OCI-LY7 (cell line): ENCODE measurements around the gene RAB11FIP4. TPM values are rescaled to one million over a fixed set of nuclear protein-coding genes. Genes with fewer than 3 reads are reported as not detected.

Experiments
- BruUV-seq: library from RNA; stranded (reverse); fragments of 400-500 nt; replicated peaks from 2 replicates; lab custom pipeline; 2021; lab: Mats Ljungman, UMichigan
- CTCF ChIA-PET: fragments of 300-600 bp; sonication (Branson Sonifier 250); formaldehyde crosslinking; loops from one replicate; lab custom pipeline; 2022; ENCODE audit warnings: antibody characterized with exemption; ENCODE audit not compliant: unreplicated experiment; lab: Charles Lee
- POLR2A ChIA-PET: fragments of 300-600 bp; sonication (Branson Sonifier 250); formaldehyde crosslinking; loops from one replicate; lab custom pipeline; 2022; ENCODE audit warnings: antibody characterized with exemption; lab: Charles Lee
- DNase-seq: peaks from one replicate; pipeline ENCODE4 v3.0.0-alpha.2; 2015; ENCODE audit warnings: low spot score
- H2AFZ ChIP-seq: fragments of 200-600 bp; sonication (generic), shearing (Covaris generic); 2 replicates; pipeline ENCODE4 v1.6.1; 2014; ENCODE audit warnings: mild to moderate bottlenecking, antibody characterized with exemption, low read length, moderate library complexity
- H3K27ac ChIP-seq: fragments of 200-600 bp; sonication (generic); 2 replicates; pipeline ENCODE4 v1.5.1; 2014; ENCODE audit warnings: mixed run types, low read depth, mild to moderate bottlenecking, moderate library complexity, low read length, inconsistent platforms; ENCODE audit not compliant: poor library complexity, severe bottlenecking
- H3K36me3 ChIP-seq: fragments of 200-600 bp; sonication (generic); 2 replicates; pipeline ENCODE4 v1.6.1; 2014; ENCODE audit warnings: mild to moderate bottlenecking, antibody characterized with exemption, low read length, moderate library complexity, mixed read lengths; ENCODE audit not compliant: insufficient read depth
- H3K4me1 ChIP-seq: fragments of 200-600 bp; sonication (generic); 2 replicates; pipeline ENCODE4 v1.5.1; 2014; ENCODE audit warnings: mild to moderate bottlenecking, low read length; ENCODE audit not compliant: insufficient read depth, poor library complexity, severe bottlenecking
- H3K4me2 ChIP-seq: fragments of 200-600 bp; sonication (generic); 2 replicates; pipeline ENCODE4 v1.6.1; 2014; ENCODE audit warnings: mild to moderate bottlenecking, low read length
- H3K4me3 ChIP-seq: fragments of 200-600 bp; sonication (generic); 2 replicates; pipeline ENCODE4 v1.5.1; 2014; ENCODE audit warnings: mild to moderate bottlenecking, low read depth, low read length; ENCODE audit not compliant: poor library complexity, severe bottlenecking
- H3K79me2 ChIP-seq: fragments of 200-600 bp; sonication (generic); 2 replicates; pipeline ENCODE4 v1.6.1; 2016; ENCODE audit warnings: low read depth, mild to moderate bottlenecking, low read length, moderate library complexity, mixed read lengths; ENCODE audit not compliant: insufficient read depth
- H3K9me2 ChIP-seq: fragments of 200-600 bp; sonication (generic); 2 replicates; pipeline ENCODE4 v1.6.1; 2016; ENCODE audit warnings: mild to moderate bottlenecking, low read length, mixed read lengths; ENCODE audit not compliant: insufficient read depth
- H3K9me3 ChIP-seq: fragments of 200-600 bp; sonication (generic); 2 replicates; pipeline ENCODE4 v1.6.1; 2014; ENCODE audit warnings: mild to moderate bottlenecking, mixed run types, low read length, mixed read lengths
- H4K20me1 ChIP-seq: fragments of 200-600 bp; sonication (generic); 2 replicates; pipeline ENCODE4 v1.6.1; 2014; ENCODE audit warnings: mild to moderate bottlenecking, antibody characterized with exemption, low read length, moderate library complexity, mixed read lengths; ENCODE audit not compliant: insufficient read depth
- CTCF ChIP-seq: fragments of 200-600 bp; sonication (generic); conservative IDR thresholded peaks from 2 replicates; pipeline ENCODE4 v1.5.1; 2014; ENCODE audit warnings: mild to moderate bottlenecking, antibody characterized with exemption, low read length, moderate library complexity, mixed read lengths
- EZH2phosphoT487 ChIP-seq: fragments of 200-600 bp; sonication (generic); IDR thresholded peaks from 2 replicates; pipeline ENCODE4 v1.6.1; 2018; ENCODE audit warnings: low read depth, borderline replicate concordance, mild to moderate bottlenecking, mixed run types, antibody characterized with exemption, low read length, moderate library complexity, mixed read lengths
- intact Hi-C: fragments of 100-400 bp; cut with micrococcal nuclease; formaldehyde crosslinking; loops from one replicate; pipeline ENCODE4 v1.10.0; 2022; ENCODE audit not compliant: unreplicated experiment
- total RNA-seq, 2 experiments: library from RNA; depleted of rRNA in 1 of 2; stranded (reverse); fragments of >200 nt in 1 of 2; shearing (Covaris generic) in 1 of 2; gene quantifications; 2 replicates each; pipeline ENCODE4 v1.2.3, GENCODE V29; 2014 to 2022

The RAB11FIP4 gene
- total RNA-seq, 2 experiments from 2014 or later = 5.8 to 15.0 TPM

GRCh38 chr17:31479062-31479408 is 87.6 kb downstream of the RAB11FIP4 start:
- BruUV-seq = no TSS peak
- intact Hi-C loops = no loop called here
- H3K36me3 ChIP-seq = no peaks in the 10 kb centered on the region

GRCh38 chr17:31479524-31479923 is 88.0 kb downstream of the RAB11FIP4 start:
- ChIA-PET CTCF (no interaction called here), POLR2A (no interaction called here)
- Histone ChIP-seq H3K9me2 (no peaks in the 10 kb centered on the region), H4K20me1 (no peaks in the 10 kb centered on the region), H3K36me3 (no peaks in the 10 kb centered on the region), H3K4me1 (no peaks in the 10 kb centered on the region), H2AFZ (no peak overlapping the region), H3K27ac (no peak overlapping the region), H3K4me3 (no peak overlapping the region), H3K4me2 (no peak overlapping the region), H3K9me3 (no peaks in the 10 kb centered on the region), H3K79me2 (no peaks in the 10 kb centered on the region)
- intact Hi-C loops = no loop called here
- no TSS peak for BruUV-seq
- TF ChIP-seq CTCF = no peak
- no peak for TF ChIP-seq EZH2phosphoT487
- no peak for DNase-seq

More at GRCh38 chr17:31479062-31479408, 87.6 kb downstream of the RAB11FIP4 start:
- Histone ChIP-seq H3K4me1 (no peaks in the 10 kb centered on the region), H4K20me1 (no peaks in the 10 kb centered on the region), H2AFZ (no peak overlapping the region), H3K9me2 (no peaks in the 10 kb centered on the region), H3K4me3 (no peak overlapping the region), H3K79me2 (no peaks in the 10 kb centered on the region), H3K9me3 (no peaks in the 10 kb centered on the region), H3K4me2 (no peak overlapping the region), H3K27ac (no peak overlapping the region)
- CTCF ChIA-PET = no interaction called here
- TF ChIP-seq CTCF (no peak), EZH2phosphoT487 (no peak)
- POLR2A ChIA-PET = no interaction called here
- DNase-seq = no peak

GRCh38 chr17:31480067-31480466 is 88.6 kb downstream of the RAB11FIP4 start:
- Histone ChIP-seq H4K20me1 (no peaks in the 10 kb centered on the region), H3K9me2 (no peaks in the 10 kb centered on the region), H3K4me3 (no peak overlapping the region), H3K9me3 (no peaks in the 10 kb centered on the region), H3K4me1 (no peaks in the 10 kb centered on the region), H3K36me3 (no peaks in the 10 kb centered on the region), H3K4me2 (no peak overlapping the region), H2AFZ (no peak overlapping the region), H3K27ac (no peak overlapping the region), H3K79me2 (no peaks in the 10 kb centered on the region)
- ChIA-PET POLR2A (no interaction called here), CTCF (no interaction called here)
- intact Hi-C loops = no loop called here
- no peak for DNase-seq
- no TSS peak for BruUV-seq
- TF ChIP-seq EZH2phosphoT487 (no peak), CTCF (no peak)
